LNCAP (cell line): Measurements from ENCODE around the gene ATRX.

Experiments
- CTCF ChIP-seq: fragments of 450-650 bp; IDR thresholded peaks from 2 replicates; pipeline ENCODE4 v1.5.1; 2017; ENCODE audit warnings: mild to moderate bottlenecking

ATRX gene

GRCh38 chrX:77742788-77743476 lies 43.1 kb downstream of the ATRX start:
- TF ChIP-seq CTCF, result no peak

- TF ChIP-seq CTCF, result no peak
These were observed 45.6 kb downstream of the ATRX start for GRCh38 chrX:77740376-77740905.

GRCh38 chrX:77733342-77733741 lies 52.7 kb downstream of the ATRX start:
- TF ChIP-seq CTCF, result no peak

- TF ChIP-seq CTCF, result no peak
These were observed 54.1 kb downstream of the ATRX start for GRCh38 chrX:77731821-77732419.

- no peak for TF ChIP-seq CTCF
These were observed 62.3 kb downstream of the ATRX start for GRCh38 chrX:77723681-77724080.

- TF ChIP-seq CTCF, result no peak
These were observed 66.6 kb downstream of the ATRX start for GRCh38 chrX:77719388-77719787.

- TF ChIP-seq CTCF, result no peak
These were observed 81.1 kb downstream of the ATRX start for GRCh38 chrX:77704881-77705280.
